Medulla oblongata (tissue), 1 donor: Measurements from ENCODE around the gene ICOS.

ENCODE experiments used
- DNase-seq: peaks from one replicate; pipeline ENCODE4 v3.0.0-alpha.2; 2015; ENCODE audit errors: extremely low spot score

Gene ICOS

GRCh38 chr2:204010628-204011560, 74.3 kb downstream of the ICOS start:
- DNase-seq, result no peak
